GM21737 (cell line): ENCODE results near the gene ZNF296.

Source experiments
- ATAC-seq: cut with Tn5 transposase; IDR thresholded peaks from one replicate; pipeline ENCODE4 v1.9.1; 2021; ENCODE audit warnings: mild to moderate bottlenecking, moderate library complexity; ENCODE audit not compliant: unreplicated experiment

ZNF296 gene

GRCh38 chr19:45103508-45104319 is 27.4 kb upstream of the ZNF296 start:
- ATAC-seq = no peak

- no peak for ATAC-seq
These were observed 26.9 kb upstream of the ZNF296 start for GRCh38 chr19:45103156-45103507.

DNA sequence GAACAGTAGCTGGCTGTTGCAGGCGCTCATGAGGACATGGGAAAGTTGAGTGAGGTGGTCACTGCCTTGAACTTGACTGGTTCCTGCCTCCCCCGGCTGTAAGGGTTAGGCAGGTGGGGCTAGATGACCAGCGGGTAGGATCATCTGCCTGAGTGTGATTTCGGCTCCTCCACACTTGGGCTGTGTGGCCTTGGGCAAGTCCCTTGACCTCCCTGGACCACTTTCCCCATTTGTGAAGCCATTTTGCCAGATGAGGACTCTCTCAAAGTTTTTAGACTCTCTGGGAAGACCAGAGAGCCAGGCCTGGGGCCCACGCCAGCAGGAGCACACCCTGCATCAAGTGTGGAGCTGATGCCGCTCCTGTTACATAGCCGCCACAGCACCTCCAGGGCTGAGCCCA is 26.2 kb upstream of the ZNF296 start:
- no peak for ATAC-seq

GRCh38 chr19:45101806-45102205 is 25.5 kb upstream of the ZNF296 start:
- ATAC-seq = no peak

GRCh38 chr19:45100846-45101252 is 24.6 kb upstream of the ZNF296 start:
- ATAC-seq = no peak

GRCh38 chr19:45100201-45100600 is 23.9 kb upstream of the ZNF296 start:
- no peak for ATAC-seq

DNA sequence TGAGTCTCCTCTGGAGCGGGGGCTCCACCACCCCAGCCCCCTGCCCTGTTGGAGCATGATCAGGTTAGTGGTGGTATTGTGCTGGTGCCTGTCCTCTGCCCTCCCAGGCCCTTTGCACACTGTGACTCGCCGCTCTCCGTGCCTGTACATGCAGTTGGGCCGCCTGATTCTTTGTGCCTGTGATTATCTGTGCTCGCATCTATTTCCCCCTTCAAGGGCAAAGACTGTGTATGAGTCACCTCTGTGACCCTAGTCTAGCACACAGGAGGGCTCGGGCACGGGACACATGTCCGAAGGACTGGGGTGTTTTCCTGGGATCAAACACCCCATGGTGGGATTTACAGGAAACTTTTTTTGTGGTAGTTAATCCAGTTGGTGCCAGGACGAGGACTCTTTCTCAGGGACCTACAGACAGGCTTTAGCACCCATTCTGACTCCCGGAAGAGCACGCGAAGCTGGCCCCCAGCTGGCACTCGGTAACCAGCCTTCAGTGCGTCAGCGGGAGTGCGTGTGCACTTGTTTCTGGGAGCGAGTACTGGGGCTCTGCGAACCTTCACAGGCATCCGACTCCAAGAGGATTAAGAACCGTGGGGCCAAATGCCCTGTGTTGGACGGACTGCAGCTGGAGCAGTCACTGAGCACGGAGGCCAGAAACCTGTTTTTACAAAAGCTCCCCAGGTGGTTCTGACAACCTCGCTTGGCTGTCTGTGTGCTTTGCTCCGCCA is 23.4 kb upstream of the ZNF296 start:
- no peak for ATAC-seq

DNA sequence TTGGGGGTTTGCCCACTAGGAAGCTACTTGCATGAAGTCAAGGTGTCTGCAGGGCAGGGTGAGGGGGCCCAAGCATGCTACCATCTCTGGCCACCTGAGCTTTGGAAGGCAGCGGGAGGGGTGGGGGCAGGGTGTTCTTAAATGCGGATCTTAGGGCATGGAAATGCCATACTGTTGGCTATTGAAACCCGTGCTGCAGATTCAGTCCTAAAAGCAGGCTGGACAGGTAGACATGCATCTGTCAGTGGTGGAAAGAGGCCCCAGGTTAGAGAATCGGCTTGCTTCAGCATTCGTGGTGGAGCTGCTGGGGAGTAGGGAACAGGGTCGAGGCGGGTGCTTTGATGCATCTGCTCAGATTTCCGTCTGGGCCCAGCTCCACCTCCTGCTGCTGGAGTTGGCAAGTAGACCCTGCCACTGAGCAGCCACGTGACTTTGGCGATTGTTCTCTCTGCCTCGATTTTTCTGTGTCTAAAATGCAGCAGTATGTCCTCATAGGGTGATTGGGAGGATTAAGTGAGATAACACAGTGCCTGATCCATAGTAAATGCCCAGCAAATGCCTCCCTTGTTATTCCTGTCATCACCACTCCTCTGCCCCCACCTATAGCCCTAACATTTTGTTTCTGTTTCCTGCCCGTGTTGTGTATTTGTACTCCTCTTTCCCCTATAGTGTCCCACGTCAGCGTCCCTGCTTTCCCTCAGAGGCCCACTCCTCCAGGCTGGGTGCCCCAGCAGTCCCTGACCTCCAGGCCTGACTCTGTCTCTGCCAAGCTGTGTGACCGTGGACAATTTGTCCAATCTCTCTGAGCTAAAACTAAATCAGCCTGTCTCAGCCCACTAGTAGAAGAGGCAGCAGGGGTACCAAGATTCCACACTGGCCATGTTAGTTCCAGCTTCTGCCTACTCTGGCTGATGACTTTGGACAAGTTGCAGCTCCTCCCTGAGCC is 22.5 kb upstream of the ZNF296 start:
- ATAC-seq = no peak

DNA sequence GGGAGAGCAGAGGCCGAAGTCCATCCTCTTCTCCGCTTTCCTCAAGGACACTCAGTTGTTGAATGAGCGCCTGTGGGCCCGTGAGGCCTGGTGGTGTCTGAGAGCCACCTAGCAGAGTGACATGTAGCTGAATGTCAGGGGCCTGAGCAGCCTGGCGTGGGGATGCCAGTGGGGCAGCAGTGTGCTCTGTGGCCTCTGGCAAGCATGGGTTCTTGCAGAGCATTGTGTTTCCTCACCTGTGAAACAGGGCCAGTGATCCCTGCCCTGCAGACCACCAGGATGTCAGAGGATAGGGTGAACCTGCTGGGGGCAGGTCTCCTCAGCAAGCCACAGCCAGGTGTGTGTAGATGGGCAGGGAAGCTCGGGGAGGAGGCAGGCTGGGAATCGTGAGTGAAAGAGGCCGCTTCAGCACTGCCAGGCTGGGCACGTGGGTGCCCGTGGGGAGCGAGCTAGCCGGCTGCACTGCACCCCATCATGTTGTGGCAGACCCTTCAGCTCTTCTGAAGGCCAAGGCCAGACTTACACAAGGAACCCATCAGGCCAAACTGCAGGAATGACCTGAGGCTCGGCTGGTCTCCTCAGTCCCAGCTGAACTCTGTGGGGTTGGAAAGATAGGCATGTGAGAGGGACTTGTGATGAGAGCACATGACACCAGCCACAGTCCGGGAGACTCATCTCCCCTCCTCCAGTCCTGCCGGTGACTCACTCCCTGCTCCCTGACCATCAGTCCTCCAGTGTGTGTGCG is 21.7 kb upstream of the ZNF296 start:
- ATAC-seq = no peak

GRCh38 chr19:45097450-45097775 is 21.1 kb upstream of the ZNF296 start:
- ATAC-seq = no peak

GRCh38 chr19:45096700-45097099 is 20.4 kb upstream of the ZNF296 start:
- ATAC-seq = no peak

GRCh38 chr19:45095496-45096413 is 19.5 kb upstream of the ZNF296 start:
- no peak for ATAC-seq

GRCh38 chr19:45094707-45095106 is 18.4 kb upstream of the ZNF296 start:
- ATAC-seq = no peak

DNA sequence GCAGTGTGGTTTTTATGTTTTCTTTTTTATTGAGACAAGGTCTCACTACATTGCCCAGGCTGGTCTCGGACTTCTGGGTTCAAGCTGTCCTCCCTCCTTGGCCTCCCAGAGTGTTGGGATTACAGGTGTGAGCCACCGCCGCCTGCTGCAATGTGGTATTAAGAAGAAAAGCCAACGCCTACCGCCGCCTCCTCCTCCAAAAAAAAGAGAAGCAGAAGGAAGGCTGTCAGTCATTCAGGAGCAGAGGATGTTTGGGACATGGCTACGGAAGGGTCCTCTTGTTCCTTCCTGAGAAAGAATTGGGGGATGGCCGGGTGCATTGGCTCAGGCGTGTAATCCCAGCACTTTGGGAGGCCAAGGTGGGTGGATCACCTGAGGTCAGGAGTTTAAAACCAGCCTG is 17.9 kb upstream of the ZNF296 start:
- no peak for ATAC-seq

DNA sequence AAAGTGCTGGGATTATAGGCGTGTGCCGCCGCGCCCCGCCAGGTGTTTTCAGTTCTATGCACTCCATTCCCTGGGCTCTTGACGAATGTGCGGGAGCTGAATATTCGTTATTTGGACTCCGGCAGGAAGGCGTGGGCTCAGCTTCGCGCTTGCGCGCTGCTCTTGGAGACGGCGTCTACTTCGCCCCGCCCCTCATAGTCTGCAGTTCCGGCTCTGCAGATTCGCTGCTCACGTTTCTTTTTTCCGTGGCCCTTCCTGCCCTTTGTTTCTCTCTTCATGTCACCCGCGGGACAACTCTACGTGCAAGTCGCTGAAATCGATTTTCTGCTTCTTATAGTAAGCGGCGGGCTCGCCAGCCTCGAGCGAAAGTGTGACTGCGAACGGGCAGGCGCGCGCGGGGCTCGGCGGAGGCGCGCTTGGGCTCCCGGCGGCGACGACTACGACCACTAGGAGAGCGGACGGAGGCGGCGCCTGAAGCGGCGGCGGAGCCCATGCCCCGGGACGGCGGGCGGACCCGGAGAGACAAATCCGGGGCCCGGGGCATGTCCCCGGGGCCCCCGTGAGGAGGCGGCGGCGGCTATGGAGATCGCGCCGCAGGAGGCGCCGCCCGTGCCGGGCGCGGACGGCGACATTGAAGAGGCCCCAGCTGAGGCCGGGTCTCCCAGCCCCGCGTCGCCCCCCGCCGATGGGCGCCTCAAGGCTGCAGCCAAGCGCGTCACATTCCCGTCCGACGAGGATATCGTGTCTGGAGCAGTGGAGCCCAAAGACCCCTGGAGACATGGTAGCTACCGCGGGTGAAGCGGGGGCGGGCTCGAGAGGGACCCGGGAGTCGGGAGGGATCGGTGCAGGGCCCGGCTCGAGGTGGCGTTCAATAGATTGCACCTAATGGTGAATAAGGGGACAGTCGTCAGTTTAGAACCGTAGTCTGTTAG is 16.7 kb upstream of the ZNF296 start, which contains the start of gene PPP1R37:
PPP1R37 (plus strand) TSS at position 433 of the 932 bp plus-strand sequence; CDS start at position 580, 147 bp downstream.
- ATAC-seq = peak; percentile 50

DNA sequence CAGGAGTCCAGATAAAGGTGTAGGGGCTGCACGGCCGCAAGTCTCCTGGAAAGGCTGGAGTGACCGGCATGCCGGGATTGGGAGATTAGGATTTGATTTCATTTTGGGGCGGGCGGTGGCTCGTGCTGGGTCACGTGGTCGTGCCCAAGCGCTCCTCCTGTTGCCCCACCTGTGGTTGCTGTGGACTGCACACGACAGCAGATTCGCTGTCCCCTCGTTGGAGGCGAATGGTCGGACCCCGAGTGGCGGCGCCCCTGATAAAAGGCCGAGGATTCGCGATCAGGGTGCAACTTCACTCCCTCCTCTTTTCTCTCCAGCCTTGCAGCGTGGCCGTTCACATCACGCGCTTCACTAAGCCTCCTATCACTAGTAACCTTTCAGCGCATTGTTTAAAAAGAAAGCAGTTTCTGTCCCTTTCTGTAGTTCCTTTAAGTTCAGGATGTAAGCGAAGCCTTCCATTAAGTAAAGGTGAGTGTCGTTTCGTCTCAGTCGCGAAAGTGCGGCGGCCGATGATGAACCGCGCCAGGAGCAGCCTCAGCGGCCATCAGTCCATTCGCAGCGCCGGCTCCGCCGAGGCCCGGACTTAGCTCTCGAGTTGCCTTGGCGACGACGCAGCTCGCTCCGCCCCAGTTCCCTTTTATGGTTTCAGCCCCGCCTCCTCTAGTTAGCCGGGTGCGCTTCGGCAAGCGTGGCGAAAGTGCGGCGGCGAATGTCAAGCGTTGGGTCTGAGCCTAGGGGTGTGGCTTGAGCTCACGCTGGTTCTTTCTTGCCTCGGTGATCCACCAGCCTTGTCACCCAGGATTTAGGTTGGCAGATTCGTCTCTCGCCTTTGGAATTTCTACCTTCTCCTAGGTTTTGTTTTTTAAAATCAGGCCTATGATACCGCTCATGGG is 15.0 kb upstream of the ZNF296 start:
- ATAC-seq = peak; percentile 51

DNA sequence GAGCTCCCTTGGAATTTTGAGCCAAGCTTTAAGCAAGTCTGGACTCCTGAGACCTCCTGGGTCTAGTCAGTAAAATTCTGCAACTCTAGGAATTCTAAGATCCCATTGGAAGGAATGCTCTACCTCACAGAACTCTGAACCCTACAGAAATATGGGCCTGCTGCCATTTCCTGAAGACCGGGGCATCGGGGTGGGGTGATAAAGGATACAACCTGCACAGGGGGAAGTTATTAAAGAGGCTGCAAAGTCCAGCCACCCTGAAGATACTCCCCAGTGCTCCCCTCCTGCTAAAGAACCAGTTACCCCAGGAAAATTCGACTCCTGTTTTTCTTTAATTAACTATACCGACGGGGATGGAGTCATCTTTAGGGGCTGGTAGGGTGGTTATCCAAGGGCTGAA is 14.3 kb upstream of the ZNF296 start:
- ATAC-seq = no peak

- ATAC-seq = no peak
These were observed 13.8 kb upstream of the ZNF296 start for GRCh38 chr19:45090034-45090433.
